ENCODE measurements around the gene SGCA.

Gene SGCA

DNA sequence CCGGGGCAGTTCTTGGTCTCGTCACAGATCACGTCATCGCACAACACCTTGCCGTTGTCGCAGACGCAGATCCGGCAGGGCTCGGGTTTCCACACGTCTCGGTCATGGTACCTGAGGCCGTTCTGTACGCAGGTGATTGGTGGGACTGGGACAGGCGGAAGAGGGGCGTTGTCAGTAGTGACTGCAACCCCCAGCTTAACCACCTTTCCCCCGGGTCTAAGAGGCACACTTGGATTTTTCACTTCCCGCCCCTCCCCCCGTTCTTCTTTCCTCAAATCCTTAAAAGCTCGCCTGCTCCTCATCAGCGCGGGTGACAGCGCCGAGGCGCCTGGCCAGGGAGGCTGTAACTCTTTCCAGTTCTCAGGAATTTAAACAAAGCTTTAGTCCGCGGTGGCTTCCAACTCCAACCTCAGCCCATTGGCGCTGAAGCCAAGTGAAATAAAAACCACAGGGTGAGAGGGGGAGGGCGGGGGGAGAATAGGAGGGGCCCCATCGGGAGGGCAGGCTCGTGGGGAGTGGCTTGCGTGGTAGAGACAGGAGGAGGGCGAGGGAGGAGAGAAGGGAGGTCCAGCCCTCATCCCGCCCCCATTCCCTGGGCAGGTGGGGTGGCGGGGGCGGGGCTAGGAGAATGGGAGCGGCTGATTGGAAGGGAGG, 34.1 kb downstream of the SGCA start:
- TF ChIP-seq, protein P1, sequence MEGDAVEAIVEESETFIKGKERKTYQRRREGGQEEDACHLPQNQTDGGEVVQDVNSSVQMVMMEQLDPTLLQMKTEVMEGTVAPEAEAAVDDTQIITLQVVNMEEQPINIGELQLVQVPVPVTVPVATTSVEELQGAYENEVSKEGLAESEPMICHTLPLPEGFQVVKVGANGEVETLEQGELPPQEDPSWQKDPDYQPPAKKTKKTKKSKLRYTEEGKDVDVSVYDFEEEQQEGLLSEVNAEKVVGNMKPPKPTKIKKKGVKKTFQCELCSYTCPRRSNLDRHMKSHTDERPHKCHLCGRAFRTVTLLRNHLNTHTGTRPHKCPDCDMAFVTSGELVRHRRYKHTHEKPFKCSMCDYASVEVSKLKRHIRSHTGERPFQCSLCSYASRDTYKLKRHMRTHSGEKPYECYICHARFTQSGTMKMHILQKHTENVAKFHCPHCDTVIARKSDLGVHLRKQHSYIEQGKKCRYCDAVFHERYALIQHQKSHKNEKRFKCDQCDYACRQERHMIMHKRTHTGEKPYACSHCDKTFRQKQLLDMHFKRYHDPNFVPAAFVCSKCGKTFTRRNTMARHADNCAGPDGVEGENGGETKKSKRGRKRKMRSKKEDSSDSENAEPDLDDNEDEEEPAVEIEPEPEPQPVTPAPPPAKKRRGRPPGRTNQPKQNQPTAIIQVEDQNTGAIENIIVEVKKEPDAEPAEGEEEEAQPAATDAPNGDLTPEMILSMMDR (IDR thresholded peaks at IDR 0.05; ENCODE audit: low read depth, low read length, poor library complexity, severe bottlenecking), result no peak
- TF ChIP-seq EZH2phosphoT487 (IDR thresholded peaks at IDR 0.05; ENCODE audit: borderline replicate concordance, low read length), result no peak
- no peaks in the 10 kb centered on the region for H3K9me3 ChIP-seq (ENCODE audit: control insufficient read depth, insufficient read depth, low read length)
- peaks cover 16% of the 10 kb centered on the region for H3K4me1 ChIP-seq (ENCODE audit: control insufficient read depth, low read length)
- no peaks in the 10 kb centered on the region for H3K36me3 ChIP-seq (ENCODE audit: control insufficient read depth, low read length)
- peaks cover 58% of the 10 kb centered on the region for H3K27me3 ChIP-seq (ENCODE audit: control insufficient read depth, low read length)
- no peak overlapping the region for H3K27ac ChIP-seq (ENCODE audit: low read depth, low read length)
- H3F3A ChIP-seq (ENCODE audit: control insufficient read depth, insufficient read depth), result no peaks in the 10 kb centered on the region
- no peaks in the 10 kb centered on the region for H4K20me1 ChIP-seq (ENCODE audit: control insufficient read depth, insufficient read depth, low read depth, low read length)
- H3K4me2 ChIP-seq (ENCODE audit: low read length), result peak overlapping the region; percentile 77
- H3K4me3 ChIP-seq (ENCODE audit: low read length), result peak overlapping the region; percentile 69
- no peaks in the 10 kb centered on the region for H3K9me2 ChIP-seq (replicated peaks; ENCODE audit: control insufficient read depth, low read length)
- H3K79me2 ChIP-seq (ENCODE audit: control insufficient read depth, low read length), result no peaks in the 10 kb centered on the region

GRCh38 chr17:50200457-50201275, 34.9 kb downstream of the SGCA start:
- Histone ChIP-seq H3F3A (ENCODE audit: control insufficient read depth, insufficient read depth) (no peaks in the 10 kb centered on the region), H3K27me3 (ENCODE audit: control insufficient read depth, low read length) (peaks cover 61% of the 10 kb centered on the region)

GRCh38 chr17:50201276-50201854, 35.6 kb downstream of the SGCA start, which contains the start of gene COL1A1:
Gene COL1A1 (minus strand): TSS chr17:50201631. CDS start chr17:50201513, 118 bp downstream.
- H3K4me2 ChIP-seq (ENCODE audit: low read length), result peak within 1 kb of the TSS; percentile 77
- no peaks in the 10 kb centered on the region for H3K36me3 ChIP-seq (ENCODE audit: control insufficient read depth, low read length)
- H3K4me3 ChIP-seq (ENCODE audit: low read length), result peak within 1 kb of the TSS; percentile 69
- peaks cover 61% of the 10 kb centered on the region for H3K27me3 ChIP-seq (ENCODE audit: control insufficient read depth, low read length)
- peaks cover 16% of the 10 kb centered on the region for H3K4me1 ChIP-seq (ENCODE audit: control insufficient read depth, low read length)
- H3K9me3 ChIP-seq (ENCODE audit: control insufficient read depth, insufficient read depth, low read length), result no peaks in the 10 kb centered on the region
- no peaks in the 10 kb centered on the region for H3K79me2 ChIP-seq (ENCODE audit: control insufficient read depth, low read length)
- H4K20me1 ChIP-seq (ENCODE audit: control insufficient read depth, insufficient read depth, low read depth, low read length), result no peaks in the 10 kb centered on the region
- no peaks in the 10 kb centered on the region for H3K9me2 ChIP-seq (replicated peaks; ENCODE audit: control insufficient read depth, low read length)
- H3F3A ChIP-seq (ENCODE audit: control insufficient read depth, insufficient read depth), result no peaks in the 10 kb centered on the region
- 0 out of 2 replicates have a peak, but pooled peaks have one; percentile 47 for TF ChIP-seq EZH2phosphoT487 (IDR thresholded peaks at IDR 0.05; ENCODE audit: borderline replicate concordance, low read length)
- TF ChIP-seq, protein P1 (IDR thresholded peaks at IDR 0.05; ENCODE audit: low read depth, low read length, poor library complexity, severe bottlenecking), result no peak
- no peak within 1 kb of the TSS for H3K27ac ChIP-seq (ENCODE audit: low read depth, low read length)

More at GRCh38 chr17:50200457-50201275, 34.9 kb downstream of the SGCA start:
- TF ChIP-seq, protein P1 (IDR thresholded peaks at IDR 0.05; ENCODE audit: low read depth, low read length, poor library complexity, severe bottlenecking), result peak; percentile 100
- no peak; the same call in 1 of the 2 replicates for TF ChIP-seq EZH2phosphoT487 (IDR thresholded peaks at IDR 0.05; ENCODE audit: borderline replicate concordance, low read length)
- Histone ChIP-seq H3K9me3 (ENCODE audit: control insufficient read depth, insufficient read depth, low read length) (no peaks in the 10 kb centered on the region), H3K27ac (ENCODE audit: low read depth, low read length) (no peak overlapping the region), H4K20me1 (ENCODE audit: control insufficient read depth, insufficient read depth, low read depth, low read length) (no peaks in the 10 kb centered on the region), H3K4me2 (ENCODE audit: low read length) (peak overlapping the region; percentile 77), H3K4me1 (ENCODE audit: control insufficient read depth, low read length) (peaks cover 16% of the 10 kb centered on the region), H3K4me3 (ENCODE audit: low read length) (peak overlapping the region; percentile 69), H3K36me3 (ENCODE audit: control insufficient read depth, low read length) (no peaks in the 10 kb centered on the region), H3K79me2 (ENCODE audit: control insufficient read depth, low read length) (no peaks in the 10 kb centered on the region), H3K9me2 (replicated peaks; ENCODE audit: control insufficient read depth, low read length) (no peaks in the 10 kb centered on the region)
